Activated CD4-positive, alpha-beta T cell treated with anti-CD3 and anti-CD28 coated beads, Interleukin-2, amount 50 U/mL, for 48 hours (primary cell): ENCODE data around the gene CHERP.
"Not testable (repeated sequence)": the region's sequence is repeated elsewhere in the genome, so short reads cannot be mapped to it uniquely, and the experiment has no call there.

Experiments used
- DNase-seq, 2 experiments: peaks; one replicate each; pipeline ENCODE4 v3.0.0-alpha.2; 2020

Gene CHERP

DNA sequence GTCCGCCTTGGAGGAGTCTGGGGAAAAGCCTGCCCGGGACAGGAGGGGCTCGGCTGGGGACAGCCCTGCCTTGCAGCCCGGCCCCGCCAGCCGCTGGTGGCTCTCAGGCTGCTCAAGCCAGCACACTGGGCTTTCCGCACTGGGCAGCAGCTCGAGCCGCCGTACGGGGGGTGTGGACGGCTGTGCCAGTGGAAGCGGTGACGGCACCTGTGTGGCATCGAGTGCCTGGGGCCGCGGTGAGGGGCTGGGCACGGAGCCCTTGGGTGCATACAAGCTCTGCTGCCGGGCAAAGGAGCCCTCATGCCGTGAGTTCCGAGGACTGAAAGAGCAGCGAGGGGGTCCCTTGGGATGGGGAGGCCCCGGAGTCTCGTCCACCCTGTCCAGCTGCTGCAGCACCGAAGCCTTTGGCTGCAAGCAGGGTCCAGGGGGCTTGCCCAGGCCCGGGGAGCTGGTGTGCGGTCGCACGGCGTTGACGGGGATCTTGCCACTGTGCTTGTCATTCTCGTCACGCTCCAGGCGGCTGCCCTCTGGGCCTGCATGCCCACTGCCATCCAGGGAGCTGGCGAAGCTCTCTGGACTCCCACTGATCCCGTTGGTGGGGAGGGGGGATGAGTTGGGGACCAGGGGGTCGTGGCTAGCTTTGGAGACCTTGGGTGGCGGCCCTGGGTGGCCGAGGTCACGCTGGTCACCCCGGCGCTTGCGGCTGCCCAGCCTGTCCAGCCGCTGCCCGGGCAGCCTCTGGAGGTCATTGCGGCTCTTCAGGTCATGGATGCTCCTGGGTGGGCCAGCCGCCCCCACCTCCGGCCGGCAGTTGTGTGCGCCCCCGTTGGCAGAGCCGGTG is 34.7 kb upstream of the CHERP start:
- no peak for DNase-seq

DNA sequence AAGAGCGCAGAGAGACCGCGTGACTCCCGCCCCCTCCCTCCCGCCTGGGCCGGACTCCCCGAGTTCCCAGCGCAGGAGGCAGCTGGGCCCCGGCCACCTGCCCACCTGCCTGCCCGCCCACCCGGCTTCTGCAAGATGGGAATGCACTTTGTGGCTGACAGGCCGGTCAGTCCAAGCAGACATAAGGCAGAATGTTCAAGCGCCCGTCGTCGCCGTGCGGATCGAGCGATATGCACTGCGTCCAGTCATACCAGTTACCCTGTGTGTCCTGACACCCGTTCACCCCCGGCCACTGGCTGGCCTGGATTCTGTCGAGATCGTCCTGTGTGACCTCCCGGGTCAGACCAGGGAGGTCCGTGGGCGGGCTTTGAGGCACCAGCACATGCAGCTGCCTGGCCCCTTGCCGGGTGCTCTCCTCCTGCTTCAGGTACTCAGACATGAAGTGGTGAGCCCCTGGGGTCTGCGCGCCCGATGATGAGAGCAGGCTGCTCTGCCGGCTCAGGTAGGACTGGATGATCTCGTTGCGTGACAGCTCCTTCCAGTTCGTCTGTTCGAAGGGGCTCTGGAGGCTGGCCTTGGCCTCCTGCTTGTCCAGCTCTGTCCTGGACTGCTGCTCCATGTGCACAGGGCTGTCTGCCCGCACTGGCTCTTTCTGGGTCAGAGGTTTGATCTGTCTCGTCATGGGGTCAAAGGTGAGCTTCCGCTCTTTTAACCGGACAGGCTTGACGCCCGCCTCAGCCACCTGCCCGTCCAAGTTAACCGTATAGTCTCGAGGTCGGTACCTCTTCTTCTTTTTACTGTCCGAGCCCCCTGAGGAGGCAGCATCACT is 33.8 kb upstream of the CHERP start:
- DNase-seq = no peak

DNA sequence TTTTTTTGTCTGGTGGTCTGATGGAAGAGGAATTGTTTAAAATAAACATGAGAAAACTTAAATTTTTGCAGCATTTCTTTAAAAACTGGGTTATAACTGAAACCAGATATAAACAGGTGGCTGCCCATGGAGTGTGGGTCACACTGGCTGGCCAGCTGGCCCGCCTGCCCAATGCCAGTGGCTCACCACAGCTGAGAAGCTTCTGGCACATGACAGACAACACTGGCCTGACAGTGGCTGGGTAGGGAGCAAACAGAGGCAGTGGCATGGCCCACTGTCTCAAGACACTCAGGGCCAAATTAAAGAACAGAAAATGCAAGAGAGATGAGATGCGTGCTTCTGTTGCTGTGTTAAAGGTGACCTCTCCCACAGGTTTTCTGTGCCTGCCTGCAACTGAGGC is 33.0 kb upstream of the CHERP start:
- DNase-seq = no peak

DNA sequence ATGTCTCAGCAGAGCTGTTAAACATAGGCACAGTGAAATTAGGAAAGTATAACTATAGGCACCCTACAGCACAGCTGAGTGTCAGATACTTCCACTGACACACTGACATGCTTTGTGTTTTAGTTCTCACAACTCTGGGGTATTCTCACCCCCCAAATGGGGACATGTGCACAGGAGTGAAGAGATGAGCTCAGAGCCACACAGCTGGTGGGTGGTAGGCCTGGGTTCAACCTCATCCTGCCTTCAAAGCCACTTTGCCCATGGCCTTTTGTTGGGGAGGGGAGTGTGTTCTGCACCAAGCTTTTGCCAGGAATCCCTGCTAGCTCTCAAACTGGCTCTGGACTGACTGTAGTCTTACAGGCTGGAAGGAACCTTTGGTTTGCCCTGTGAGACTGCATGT is 31.7 kb upstream of the CHERP start:
- no peak for DNase-seq

DNA sequence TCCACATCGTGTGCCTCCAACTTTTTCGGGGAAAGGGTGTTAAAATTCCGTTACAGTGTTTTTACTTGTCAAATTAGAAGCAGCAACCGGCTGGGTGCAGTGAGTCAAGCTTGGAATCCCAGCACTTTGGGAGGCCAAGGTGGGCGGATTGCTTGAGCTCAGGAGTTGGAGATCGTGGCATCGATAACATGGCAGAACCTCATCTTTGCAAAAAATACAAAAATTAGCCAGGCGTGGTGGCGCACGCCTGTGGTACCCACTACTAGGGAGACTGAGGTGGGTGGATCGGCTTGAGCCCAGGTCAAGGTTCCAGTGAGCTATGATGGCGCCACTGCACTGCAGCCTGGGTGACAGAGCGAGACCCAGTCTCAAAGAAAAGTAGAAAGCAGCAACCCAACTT is 31.1 kb upstream of the CHERP start:
- no peak for DNase-seq

DNA sequence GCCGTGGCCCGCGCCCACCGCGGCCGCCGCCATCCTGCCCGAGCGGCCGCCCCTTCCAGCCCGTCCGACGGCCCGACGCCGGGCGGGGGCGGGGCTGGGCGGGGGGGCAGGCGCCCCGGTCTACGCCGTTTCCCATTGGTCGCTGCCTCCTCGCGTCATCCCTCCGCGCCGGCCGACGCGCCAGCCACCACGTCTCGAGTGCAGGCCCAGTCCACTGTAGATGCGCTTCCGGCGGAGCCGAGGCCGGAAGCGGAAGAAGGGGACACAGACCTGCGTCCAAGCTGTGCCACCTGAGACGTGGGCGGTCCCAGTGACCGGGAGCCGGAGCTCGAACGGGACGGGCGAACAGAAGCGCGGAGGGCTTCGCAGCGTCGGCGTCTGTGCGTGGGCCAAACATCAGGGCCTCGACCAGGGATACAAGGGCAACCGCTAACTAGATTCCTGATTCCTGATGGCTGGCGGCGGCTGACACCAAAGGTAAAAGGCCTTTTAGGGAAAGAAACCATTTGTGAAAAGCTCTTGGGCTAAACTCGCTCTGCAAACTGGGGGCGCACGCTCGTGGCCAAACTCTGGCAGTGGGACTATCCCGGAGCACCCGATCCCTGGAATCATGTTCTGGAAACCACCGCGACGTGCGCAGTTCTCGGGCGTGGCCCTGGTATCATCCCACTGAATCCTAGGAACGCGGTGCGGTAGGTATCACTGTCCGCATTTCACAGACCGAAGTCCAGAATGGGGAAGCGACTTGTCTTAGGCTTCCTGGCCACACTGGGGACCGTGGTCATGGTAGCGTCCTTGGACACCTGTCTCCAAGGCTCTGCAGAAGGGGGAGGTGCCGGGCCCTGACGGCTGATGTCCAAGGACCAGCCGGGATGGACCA is 30.3 kb upstream of the CHERP start, which contains the start of gene SLC35E1:
Gene SLC35E1, minus strand, starts transcription at position 84 of the 880 bp plus-strand sequence. Its CDS starts 51 bp downstream, at position 33.
- peak; percentile 91 to 93 for DNase-seq

DNA sequence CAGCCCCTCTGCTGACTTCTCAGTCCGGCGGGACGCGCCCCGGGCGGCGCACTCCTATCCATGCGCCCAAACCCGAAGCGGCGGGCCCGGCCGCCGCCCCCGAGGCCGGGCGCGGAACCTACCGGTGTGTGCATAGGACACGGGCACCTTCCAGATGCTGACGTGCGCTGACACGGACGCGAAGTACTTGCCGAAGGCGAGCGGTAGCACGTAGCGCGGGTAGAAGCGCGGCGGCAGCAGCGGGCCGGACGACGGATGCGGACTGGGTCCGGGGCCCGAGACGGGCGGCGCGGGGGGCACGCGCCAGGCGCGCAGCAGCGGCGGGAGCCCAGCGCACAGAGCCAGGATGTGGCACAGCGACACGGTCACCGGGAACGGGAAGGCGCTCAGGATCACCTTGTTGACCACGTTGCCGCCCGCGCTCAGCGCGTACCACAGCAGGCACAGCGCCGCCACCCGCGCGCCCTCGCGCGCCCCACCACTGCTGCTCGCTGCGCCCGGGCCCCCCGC is 29.6 kb upstream of the CHERP start:
- DNase-seq = peak; percentile 49 to 54

DNA sequence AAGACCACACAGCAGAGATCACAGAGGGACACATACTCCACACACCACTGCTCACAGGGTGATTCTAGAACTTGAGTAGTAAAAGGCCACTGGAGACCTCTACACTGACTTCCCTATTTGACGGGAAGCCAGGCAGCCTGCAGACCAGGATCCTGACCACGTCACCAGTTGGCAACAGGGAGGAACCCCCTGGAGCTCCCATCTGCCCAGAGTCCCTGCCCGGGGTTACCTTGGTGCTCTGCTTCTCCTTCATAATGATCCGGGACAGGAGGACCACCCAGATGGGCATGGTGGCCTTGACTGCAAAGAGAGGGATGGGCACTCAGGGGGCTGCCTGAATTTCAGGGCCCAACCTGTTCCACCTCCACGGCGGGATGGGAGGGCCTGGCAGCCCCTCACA is 29.0 kb upstream of the CHERP start:
- DNase-seq = no peak

DNA sequence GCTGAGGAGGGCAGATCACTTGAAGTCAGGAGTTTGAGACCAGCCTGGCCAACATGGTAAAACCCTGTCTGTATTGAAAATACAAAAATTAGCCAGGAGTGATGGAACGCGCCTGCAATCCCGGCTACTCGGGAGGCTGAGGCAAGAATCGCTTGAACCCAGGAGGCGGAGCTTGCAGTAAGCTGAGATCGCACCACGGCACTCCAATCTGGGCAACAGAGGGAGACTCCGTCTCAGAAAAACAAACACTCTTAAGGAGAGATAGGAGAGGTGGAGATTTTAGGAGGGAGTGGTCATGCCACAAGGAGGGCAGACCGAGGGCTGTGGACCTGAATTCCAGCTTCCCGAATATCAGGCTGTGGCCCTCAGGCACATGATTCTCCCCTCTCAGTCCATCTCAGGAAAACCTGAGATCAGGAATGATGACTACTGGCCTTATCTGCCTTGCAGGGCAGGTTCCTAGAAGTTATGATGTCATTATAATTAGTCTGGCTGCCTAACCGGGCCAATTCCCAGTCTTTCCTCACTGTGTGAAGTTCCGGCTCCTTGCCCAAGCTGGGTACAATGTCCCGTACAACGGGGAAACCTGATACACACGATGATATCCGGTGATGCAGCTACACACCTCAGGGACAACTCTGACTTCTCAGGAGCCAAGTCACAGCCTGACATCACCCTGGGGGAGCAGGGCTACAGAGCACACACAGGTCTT is 27.5 kb upstream of the CHERP start:
- no peak for DNase-seq

DNA sequence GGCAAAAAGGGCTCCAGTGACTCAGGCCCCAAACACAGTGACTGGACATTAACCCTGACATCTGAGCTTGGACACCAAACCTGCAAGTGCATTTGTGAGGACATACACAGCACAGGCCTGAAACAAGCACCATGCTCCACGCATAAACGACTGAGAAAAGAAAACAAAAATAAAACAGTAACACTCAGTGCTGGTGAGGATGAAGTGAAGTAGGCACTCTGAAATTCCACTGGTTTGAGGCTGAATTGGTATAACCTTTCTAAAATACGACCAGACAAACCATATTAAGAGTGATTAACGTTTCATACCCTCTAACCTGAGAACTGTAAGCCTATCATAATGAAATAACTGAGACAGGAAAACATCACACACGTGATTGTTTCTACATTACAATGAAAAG is 24.5 kb upstream of the CHERP start:
- no peak for DNase-seq

DNA sequence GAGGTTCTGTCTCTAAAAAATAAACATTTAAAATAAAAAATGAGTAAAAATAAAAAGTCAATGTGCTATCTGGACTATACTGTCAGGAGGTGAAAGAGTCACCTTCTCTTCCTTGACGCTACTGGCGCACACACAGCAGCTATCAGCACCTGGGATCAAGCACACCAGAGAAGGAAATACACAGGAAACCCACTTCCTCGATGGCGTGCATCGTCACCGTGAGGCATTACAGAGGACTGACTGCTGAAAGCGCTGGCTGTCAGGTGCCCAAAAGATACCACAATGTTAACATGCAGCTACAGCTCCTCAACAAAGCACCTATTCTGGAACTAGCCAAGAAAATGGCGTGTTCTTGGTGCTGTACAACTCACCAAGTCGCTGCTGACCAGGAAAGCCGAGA is 23.9 kb upstream of the CHERP start:
- DNase-seq = peak; percentile 62 to 67

DNA sequence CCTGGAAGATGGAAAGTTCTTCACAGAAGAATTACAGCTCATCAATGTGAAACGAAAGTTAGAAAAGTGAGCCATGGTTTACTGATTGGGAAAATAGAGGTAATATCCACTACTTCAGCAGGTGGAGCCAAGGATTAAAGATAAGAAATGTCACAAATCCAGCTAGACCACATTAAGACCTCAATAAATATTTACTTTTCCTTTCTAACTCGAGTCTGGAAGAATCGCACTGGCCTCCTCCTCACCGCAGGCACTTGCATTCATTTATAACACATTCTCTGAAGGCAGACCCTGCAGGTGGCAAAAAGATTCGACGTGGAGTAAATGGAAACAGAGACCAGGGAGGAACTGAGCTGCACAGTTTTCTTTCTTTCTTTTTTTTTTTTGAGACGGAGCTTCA is 22.6 kb upstream of the CHERP start:
- DNase-seq = no peak

DNA sequence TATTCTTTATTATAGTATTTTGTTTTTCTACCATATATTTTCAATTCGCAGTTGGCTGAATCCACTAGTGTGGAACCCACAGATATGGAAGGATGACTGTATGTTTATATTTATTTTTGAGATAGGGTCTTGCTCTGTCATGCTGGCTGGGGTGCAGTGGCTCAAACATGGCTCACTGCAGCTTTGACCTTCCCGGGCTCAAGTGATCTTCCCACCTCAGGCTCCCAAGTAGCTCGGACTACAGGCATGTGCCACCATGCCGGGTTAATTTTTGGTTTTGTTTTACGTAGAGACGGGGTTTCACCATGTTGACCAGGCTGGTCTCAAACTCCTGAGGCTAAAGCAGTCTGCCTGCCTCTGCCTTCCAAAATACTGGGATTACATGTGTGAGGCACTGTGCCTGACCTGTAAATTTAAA is 20.4 kb upstream of the CHERP start:
- DNase-seq = no peak

DNA sequence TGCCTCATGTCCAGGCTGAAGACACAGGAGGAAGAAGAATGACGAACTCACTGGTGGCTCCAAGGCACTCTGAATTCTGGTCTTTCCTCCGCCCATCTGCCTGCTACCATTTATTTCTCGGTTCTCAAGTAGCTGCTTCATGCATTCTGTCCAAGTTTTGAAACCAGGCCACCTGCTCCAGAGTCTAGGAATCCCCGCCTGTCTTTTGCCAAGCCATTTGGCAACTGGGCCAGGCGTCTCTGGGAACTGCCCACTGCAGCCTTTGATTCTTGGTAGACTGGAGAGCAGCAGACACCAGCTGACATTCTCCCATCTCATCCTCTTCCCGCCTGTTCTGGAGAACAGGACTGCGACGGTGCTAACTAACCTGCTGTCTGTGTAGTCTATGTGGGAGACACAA is 19.1 kb upstream of the CHERP start:
- DNase-seq = no peak

DNA sequence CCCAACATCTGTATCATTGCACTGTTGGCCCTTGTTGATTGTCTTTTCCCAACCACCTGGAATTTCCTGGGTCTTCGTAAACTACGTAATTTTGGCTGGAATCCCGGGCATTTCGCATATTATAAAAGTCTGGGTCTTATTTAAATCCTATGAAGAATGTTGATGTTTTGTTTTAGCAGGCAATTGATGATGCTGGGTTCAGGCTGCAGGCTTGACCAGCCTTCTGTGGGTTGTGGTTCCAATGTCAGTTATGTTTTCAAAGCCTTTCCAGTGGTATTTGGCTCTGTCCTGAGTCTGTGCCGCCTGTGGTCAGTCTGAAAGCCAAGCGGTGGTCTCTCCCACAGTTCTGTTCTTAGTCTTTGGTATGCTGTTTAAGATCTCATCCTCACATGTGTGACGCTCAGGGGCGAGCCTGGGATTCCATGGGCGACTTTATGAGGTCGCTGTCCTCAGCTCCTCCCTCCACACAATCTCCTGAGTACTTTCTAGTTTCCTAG is 17.6 kb upstream of the CHERP start:
- no peak for DNase-seq

DNA sequence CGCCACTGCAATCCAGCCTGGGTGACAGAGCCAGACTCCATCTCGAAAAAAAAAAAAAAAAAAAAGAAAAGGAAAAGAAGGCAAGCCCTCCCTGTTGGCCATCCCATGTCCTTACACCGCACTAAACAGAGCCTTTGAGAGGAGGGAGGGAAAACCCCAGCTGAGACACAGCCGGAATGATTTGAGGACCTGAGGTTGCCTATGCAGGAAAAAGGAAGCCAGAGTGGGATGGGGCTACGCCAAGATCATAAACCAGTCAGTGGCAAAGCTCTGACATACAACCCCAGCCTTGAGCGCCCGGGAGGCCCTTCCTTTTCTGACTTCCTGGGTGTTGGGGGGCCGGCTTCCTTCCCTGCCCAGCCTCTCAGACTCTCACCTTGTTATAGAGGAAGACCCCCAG is 12.5 kb upstream of the CHERP start:
- no peak for DNase-seq

DNA sequence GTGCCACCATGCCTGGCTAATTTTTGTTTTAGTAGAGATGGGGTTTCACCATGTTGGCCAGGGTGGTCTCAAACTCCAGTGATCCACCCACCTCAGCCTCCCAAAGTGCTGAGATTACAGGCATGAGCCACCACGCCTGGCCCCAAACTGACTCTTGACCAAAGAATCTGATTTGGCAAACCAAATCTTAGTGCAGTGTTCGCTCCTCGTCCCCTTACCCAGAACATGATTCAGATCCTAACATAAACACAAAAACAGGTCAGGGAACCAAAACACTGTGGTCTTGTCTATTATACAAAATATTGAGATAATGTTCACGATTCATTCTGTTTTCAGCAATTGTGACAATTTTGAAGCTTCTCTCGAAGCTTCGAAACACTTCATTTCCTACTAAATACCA is 9.7 kb upstream of the CHERP start:
- DNase-seq = not testable (repeated sequence)

DNA sequence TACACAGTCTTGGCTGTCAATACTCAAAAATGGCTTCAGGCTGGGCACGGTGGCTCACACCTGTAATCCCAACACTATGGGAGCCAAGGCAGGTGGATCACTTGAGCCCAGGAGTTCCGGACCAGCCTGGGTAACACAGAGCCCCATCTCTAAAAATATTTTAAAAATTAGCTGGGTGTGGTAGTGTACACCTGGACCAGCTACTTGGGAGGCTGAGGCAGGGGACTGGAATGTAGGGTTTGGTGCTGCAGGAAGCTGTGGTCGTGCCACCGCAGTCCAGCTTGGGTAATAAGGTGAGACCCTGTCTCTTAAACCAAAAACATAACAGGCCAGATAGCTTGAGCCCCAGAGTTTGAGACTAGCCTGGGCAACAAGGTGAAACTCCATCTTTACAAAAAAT is 6.7 kb upstream of the CHERP start:
- DNase-seq = no peak

DNA sequence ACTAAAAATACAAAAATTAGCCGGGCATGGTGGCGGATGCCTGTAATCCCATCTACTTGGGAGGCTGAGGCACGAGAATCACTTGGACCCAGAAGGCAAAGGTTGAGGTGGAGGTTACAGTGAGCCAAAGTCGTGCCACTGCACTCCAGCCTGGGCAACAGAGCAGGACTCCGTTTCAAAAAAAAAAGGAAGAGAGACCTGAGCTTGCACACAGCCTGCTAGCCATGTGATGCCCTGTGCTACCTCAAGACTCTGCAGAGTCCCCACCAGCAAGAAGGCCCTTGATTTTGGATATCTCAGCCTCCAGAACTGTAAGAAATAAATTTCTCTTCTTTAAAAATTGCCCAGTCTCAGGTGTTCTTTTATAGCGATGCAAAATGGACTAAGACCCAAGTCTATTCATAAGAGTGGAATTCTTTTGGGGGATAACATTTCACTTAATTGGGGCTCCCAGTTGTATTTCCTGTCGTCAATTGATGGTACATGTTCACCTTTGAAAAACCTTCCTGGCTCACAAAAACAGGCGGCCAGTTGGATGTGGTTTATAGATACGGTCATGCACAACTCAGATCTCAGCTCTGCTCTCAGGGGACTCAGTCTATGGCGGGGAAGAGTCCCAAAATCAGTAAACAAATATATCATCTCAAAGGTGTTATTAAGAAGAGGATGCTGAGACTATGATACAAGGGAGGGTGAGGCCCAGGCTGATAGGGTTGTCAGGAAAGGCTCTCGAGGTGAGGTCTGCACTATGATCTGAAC is 2.4 kb upstream of the CHERP start:
- no peak for DNase-seq

DNA sequence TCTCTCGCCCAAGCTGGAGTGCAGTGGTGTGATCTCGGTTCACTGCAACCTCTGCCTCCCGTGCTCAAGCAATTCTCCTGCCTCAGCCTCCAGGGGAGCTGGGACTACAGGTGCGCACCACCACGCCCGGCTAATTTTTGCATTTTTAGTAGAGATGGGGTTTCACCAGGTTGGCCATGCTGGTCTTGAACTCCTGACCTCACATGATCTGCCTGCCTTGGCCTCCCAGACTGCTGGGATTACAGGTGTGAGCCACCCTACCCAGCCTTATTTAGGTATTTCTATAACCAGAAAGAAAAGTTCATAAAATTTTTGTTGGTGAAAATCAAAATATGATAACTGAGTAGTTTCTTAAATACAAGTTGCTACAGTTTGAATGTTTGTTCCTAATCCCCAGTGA is 1.5 kb upstream of the CHERP start:
- not testable (repeated sequence) for DNase-seq

DNA sequence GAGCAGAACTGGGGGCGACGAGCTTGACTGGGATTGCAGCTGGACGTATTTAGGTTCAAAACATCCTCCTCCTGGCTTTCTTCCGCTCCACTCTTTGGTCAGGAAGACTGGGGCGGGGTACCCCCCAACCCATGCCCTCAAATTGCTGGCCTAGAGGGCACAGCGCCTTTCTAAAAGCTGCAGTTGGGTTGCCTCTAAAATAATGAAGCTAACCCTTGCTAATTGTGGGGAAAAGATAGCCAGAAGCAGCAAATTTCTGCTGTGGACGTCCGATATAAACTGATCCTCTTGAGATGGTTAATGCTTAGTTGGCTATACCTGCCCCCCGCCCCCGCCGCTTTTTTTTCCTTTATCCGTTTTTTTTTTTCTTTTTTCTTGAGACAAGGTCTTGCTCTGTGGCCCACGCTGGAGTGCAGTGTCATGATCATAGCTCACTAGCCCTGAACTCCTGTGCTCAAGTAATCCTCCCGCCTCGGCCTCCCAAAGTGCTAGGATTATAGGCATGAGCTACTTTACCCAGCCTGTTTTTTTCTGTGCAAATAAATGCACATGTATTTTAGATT is 754 bp upstream of the CHERP start:
- peak; percentile 15 to 19 for DNase-seq
